T-helper 17 cell (primary cell): ENCODE measurements around the gene TAF1A. TPM values are rescaled to one million over a fixed set of nuclear protein-coding genes. Genes with fewer than 3 reads are reported as not detected.

ENCODE experiments used
- ATAC-seq: fragments of 150-1000 bp; cut with Tn5 transposase; 2 replicates; pipeline ENCODE4 v1.10.0; 2021; ENCODE audit warnings: mild to moderate bottlenecking, moderate library complexity
- DNase-seq, 3 donors: peaks; one replicate each; pipeline versions ENCODE4 v3.0.0 to v3.0.0-alpha.2; 2020 to 2021
- H3K9me3 ChIP-seq: one replicate; pipeline ENCODE4 v1.7.0; 2013; ENCODE audit warnings: low read length, mild to moderate bottlenecking; ENCODE audit not compliant: control insufficient read depth, poor library complexity, severe bottlenecking
- H3K27ac Mint-ChIP-seq: one replicate; pipeline ENCODE4 v1.8.0; 2022; ENCODE audit warnings: mild to moderate bottlenecking, moderate library complexity, mixed read lengths
- H3K27me3 Mint-ChIP-seq: one replicate; pipeline ENCODE4 v1.8.0; 2022; ENCODE audit warnings: mixed read lengths
- H3K36me3 Mint-ChIP-seq: one replicate; pipeline ENCODE4 v1.8.0; 2022; ENCODE audit warnings: low read depth, mixed read lengths
- H3K4me1 Mint-ChIP-seq: one replicate; pipeline ENCODE4 v1.8.0; 2022; ENCODE audit warnings: mild to moderate bottlenecking, mixed read lengths
- H3K4me3 Mint-ChIP-seq: one replicate; pipeline ENCODE4 v1.8.0; 2022; ENCODE audit warnings: mild to moderate bottlenecking, moderate library complexity, mixed read lengths
- total RNA-seq, 4 donors: library from RNA in 2 of 4; stranded (reverse) in 2 of 4; gene quantifications; one replicate each; pipeline ENCODE4 v1.2.3 and lab custom pipeline; 2022 to 2026

Gene TAF1A
- total RNA-seq, 2 donors from 2014 or later: 4.0 to 4.1 TPM

DNA sequence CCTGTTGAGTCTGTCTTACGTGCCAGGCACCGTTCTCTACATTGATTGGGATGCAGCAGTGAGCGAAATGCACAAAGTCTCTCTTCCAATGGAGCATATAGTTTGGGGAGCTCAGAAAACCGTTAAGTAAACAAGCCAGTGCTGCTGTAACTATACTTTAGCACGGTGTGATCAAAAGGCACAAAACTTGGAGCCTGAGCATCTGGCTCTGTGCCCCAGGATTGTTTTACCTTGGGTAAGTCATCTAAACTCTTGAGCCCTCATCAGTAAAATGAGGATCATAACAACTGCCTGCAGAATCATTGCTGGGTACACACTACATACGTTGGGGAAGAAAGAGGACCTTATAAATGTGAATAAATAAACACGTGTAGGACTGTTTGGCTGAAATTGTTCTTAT lies 43.6 kb downstream of the TAF1A start:
- Mint-ChIP-seq H3K27me3 (peaks cover 25% of the 10 kb centered on the region), H3K36me3 (no peaks in the 10 kb centered on the region), H3K27ac (no peak overlapping the region)

GRCh38 chr1:222543817-222544216 lies 45.9 kb downstream of the TAF1A start:
- Mint-ChIP-seq H3K36me3 (peaks cover 2% of the 10 kb centered on the region), H3K27ac (no peak overlapping the region), H3K27me3 (peaks cover 25% of the 10 kb centered on the region), H3K4me3 (no peak overlapping the region), H3K4me1 (no peaks in the 10 kb centered on the region)
- H3K9me3 ChIP-seq: no peaks in the 10 kb centered on the region
- DNase-seq (no peak), ATAC-seq (no peak)

More for the DNA sequence above, 43.6 kb downstream of the TAF1A start:
- no peaks in the 10 kb centered on the region for H3K9me3 ChIP-seq
- ATAC-seq: no peak
- no peak overlapping the region for H3K4me3 Mint-ChIP-seq
- no peaks in the 10 kb centered on the region for H3K4me1 Mint-ChIP-seq
- no peak for DNase-seq

DNA sequence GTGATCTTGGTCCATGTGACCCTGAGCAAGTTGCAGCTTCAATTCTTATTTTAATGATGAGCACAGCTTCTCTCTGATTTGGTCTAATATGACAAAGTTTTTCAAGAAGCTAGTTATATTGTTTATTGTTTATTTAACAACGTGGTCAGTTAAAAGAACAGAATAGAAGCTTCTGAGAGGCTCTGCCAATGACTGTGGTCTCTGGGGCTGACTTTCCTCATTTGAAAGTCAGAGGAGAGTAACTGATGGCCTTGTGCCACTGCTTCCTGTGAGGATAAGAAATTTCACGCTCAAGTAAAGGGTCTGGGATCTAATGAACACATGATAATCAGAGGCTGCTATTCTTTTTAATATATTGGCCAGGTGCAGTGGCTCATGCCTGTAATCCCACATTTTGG lies 49.1 kb downstream of the TAF1A start:
- DNase-seq (no peak), ATAC-seq (no peak)
- H3K4me3 Mint-ChIP-seq: no peak overlapping the region
- H3K9me3 ChIP-seq: no peaks in the 10 kb centered on the region
- no peak overlapping the region for H3K27ac Mint-ChIP-seq
- H3K27me3 Mint-ChIP-seq: peaks cover 15% of the 10 kb centered on the region
- H3K4me1 Mint-ChIP-seq: no peaks in the 10 kb centered on the region
- H3K36me3 Mint-ChIP-seq: peaks cover 2% of the 10 kb centered on the region

- no peak overlapping the region for H3K4me3 Mint-ChIP-seq
- no peak overlapping the region for H3K27ac Mint-ChIP-seq
These were observed 49.7 kb downstream of the TAF1A start for GRCh38 chr1:222539951-222540597.

DNA sequence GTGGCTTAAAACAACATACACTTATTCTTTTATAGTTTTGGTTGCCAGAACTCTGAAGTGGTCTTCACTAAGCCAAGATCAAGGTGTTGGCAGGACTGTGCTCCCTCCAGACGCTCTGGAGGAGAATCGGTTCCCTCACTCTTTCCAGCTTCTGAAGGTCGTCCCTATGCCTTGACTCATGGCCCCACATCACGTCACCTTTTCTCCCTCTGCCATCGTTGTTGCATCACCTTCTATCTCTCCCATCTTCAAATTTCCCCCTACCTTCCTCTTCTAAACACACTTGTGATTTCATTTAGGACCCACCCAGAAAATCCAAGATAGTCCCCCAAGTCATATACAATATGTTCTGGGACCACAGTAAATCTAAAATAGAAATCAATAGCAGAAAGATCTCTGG lies 54.3 kb downstream of the TAF1A start:
- Mint-ChIP-seq H3K4me1 (no peaks in the 10 kb centered on the region), H3K4me3 (no peak overlapping the region), H3K27me3 (peaks cover 9% of the 10 kb centered on the region), H3K36me3 (peaks cover 2% of the 10 kb centered on the region), H3K27ac (no peak overlapping the region)
- no peaks in the 10 kb centered on the region for H3K9me3 ChIP-seq
- DNase-seq: no peak
- no peak for ATAC-seq

More at GRCh38 chr1:222539951-222540597, 49.7 kb downstream of the TAF1A start:
- no peaks in the 10 kb centered on the region for H3K9me3 ChIP-seq
- no peak for DNase-seq
- Mint-ChIP-seq H3K36me3 (peaks cover 2% of the 10 kb centered on the region), H3K4me1 (no peaks in the 10 kb centered on the region), H3K27me3 (peaks cover 12% of the 10 kb centered on the region)
- ATAC-seq: no peak

GRCh38 chr1:222530852-222531251 lies 58.9 kb downstream of the TAF1A start:
- DNase-seq (no peak), ATAC-seq (no peak)
- H3K27me3 Mint-ChIP-seq: peaks cover 23% of the 10 kb centered on the region
- no peaks in the 10 kb centered on the region for H3K9me3 ChIP-seq
- no peaks in the 10 kb centered on the region for H3K4me1 Mint-ChIP-seq
- H3K36me3 Mint-ChIP-seq: no peaks in the 10 kb centered on the region
- H3K4me3 Mint-ChIP-seq: no peak overlapping the region
- no peak overlapping the region for H3K27ac Mint-ChIP-seq

DNA sequence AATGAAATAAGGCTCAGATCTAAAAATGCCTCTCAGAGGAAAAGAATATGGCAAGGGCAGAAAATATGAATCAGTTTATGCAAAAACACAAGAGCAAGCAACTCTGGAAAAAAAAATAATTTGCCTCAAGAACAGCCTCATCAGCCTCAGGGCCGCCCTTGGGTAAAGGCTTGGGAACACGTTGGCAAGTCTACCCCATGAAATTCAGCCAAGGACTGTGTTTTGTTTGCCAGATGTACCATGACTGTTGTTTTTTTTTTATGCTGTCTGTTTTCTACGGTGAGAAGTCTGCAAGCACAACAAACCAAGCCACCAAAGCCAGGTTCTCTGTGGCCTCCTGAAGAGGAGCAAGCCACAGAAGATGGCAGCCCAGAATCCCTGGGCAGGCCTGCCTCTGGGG lies 59.8 kb downstream of the TAF1A start:
- Mint-ChIP-seq H3K27ac (no peak overlapping the region), H3K4me1 (no peaks in the 10 kb centered on the region), H3K4me3 (no peak overlapping the region), H3K27me3 (peaks cover 26% of the 10 kb centered on the region), H3K36me3 (no peaks in the 10 kb centered on the region)
- DNase-seq (no peak), ATAC-seq (no peak)
- no peaks in the 10 kb centered on the region for H3K9me3 ChIP-seq

- DNase-seq (no peak), ATAC-seq (no peak)
- no peaks in the 10 kb centered on the region for H3K9me3 ChIP-seq
- H3K4me3 Mint-ChIP-seq: no peak overlapping the region
- no peaks in the 10 kb centered on the region for H3K36me3 Mint-ChIP-seq
- no peaks in the 10 kb centered on the region for H3K4me1 Mint-ChIP-seq
- H3K27me3 Mint-ChIP-seq: peaks cover 34% of the 10 kb centered on the region
- no peak overlapping the region for H3K27ac Mint-ChIP-seq
These were observed 60.6 kb downstream of the TAF1A start for GRCh38 chr1:222529181-222529580.

DNA sequence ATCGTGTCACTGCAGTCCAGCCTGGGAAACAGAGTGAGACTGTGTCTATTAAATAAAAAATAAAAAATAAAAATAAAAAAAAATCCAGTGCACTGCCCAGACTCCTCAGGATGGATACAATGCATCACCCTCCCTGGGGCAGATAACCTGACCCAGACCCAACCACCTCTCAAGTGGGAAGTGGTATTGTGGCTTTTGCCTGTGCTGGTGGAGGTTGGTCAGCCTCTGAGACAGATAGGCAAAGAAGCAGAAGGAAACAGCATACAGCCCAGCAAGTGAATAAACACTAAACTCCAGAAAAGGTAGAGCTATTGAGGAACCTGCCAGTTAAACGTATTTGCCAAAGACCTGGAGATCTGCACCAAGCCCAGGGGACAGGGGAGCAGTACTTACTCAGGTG lies 63.8 kb downstream of the TAF1A start:
- ATAC-seq (no peak), DNase-seq (no peak)
- H3K27ac Mint-ChIP-seq: no peak overlapping the region
- no peaks in the 10 kb centered on the region for H3K36me3 Mint-ChIP-seq
- no peaks in the 10 kb centered on the region for H3K4me1 Mint-ChIP-seq
- H3K9me3 ChIP-seq: no peaks in the 10 kb centered on the region
- H3K4me3 Mint-ChIP-seq: no peak overlapping the region
- peaks cover 37% of the 10 kb centered on the region for H3K27me3 Mint-ChIP-seq

GRCh38 chr1:222523852-222524251 lies 65.9 kb downstream of the TAF1A start:
- Mint-ChIP-seq H3K4me1 (no peaks in the 10 kb centered on the region), H3K36me3 (no peaks in the 10 kb centered on the region), H3K27me3 (peaks cover 21% of the 10 kb centered on the region), H3K4me3 (no peak overlapping the region), H3K27ac (no peak overlapping the region)
- DNase-seq: no peak
- no peaks in the 10 kb centered on the region for H3K9me3 ChIP-seq
- no peak for ATAC-seq

GRCh38 chr1:222522105-222522915 lies 67.4 kb downstream of the TAF1A start:
- H3K27me3 Mint-ChIP-seq: peaks cover 21% of the 10 kb centered on the region
- ATAC-seq (no peak), DNase-seq (no peak)
- no peaks in the 10 kb centered on the region for H3K4me1 Mint-ChIP-seq
- H3K4me3 Mint-ChIP-seq: no peak overlapping the region
- H3K36me3 Mint-ChIP-seq: no peaks in the 10 kb centered on the region
- H3K27ac Mint-ChIP-seq: no peak overlapping the region
- H3K9me3 ChIP-seq: no peaks in the 10 kb centered on the region

- no peaks in the 10 kb centered on the region for H3K9me3 ChIP-seq
- Mint-ChIP-seq H3K4me3 (no peak overlapping the region), H3K4me1 (no peaks in the 10 kb centered on the region), H3K27me3 (peaks cover 21% of the 10 kb centered on the region), H3K36me3 (no peaks in the 10 kb centered on the region), H3K27ac (no peak overlapping the region)
- DNase-seq: no peak
- no peak for ATAC-seq
These were observed 68.2 kb downstream of the TAF1A start for GRCh38 chr1:222521299-222522104.
